Lower leg skin (tissue), 3 donors: ENCODE measurements around the gene DGLUCY.
"Not testable (repeated sequence)": the region's sequence is repeated elsewhere in the genome, so short reads cannot be mapped to it uniquely, and the experiment has no call there.

Experiments used
- POLR2A ChIP-seq, 2 donors: fragments of 450-650 bp; IDR thresholded peaks; one replicate each; pipeline ENCODE4 v1.6.1; 2016 to 2017; ENCODE audit warnings: antibody characterized with exemption in 2 of 2, mild to moderate bottlenecking in 1 of 2, moderate library complexity in 1 of 2
- TF ChIP-seq, protein P1 (sequence below), 3 donors: fragments of 450-650 bp; IDR thresholded peaks; one replicate each; pipeline ENCODE4 v1.5.1; 2016; ENCODE audit warnings: antibody characterized with exemption in 3 of 3, mild to moderate bottlenecking in 3 of 3, moderate library complexity in 2 of 3

DNA sequence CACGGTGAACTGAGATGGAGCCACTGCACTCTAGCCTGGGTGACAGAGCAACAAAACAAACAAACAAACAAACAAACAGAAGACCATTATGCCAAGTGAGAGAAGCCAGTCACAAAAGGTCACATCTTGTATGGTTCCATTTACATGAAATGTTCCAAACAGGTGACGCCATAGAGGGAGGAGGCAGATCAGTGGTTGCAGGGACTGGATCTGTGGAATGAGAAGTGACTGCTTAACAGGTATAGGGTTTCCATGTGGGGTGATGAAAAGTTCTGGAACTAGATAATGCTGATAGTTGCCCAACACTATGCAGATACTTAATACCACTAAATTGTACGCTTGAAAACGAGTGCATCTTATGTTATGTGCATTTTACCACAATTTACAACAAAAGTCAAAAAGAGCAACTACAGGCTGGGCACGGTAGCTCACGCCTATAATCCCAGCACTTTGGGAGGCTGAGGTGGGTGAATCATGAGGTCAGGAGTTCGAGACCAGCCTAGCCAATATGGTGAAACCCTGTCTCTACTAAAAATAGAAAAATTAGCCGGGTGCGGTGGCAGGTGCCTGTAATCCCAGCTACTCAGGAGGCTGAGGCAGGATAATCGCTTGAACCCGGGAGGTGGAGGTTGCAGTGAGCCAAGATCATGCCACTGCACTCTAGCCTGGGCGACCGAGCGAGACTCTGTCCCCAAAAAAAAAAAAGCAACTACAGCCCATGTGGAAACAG is 20.0 kb upstream of the DGLUCY start:
- TF ChIP-seq, protein P1, sequence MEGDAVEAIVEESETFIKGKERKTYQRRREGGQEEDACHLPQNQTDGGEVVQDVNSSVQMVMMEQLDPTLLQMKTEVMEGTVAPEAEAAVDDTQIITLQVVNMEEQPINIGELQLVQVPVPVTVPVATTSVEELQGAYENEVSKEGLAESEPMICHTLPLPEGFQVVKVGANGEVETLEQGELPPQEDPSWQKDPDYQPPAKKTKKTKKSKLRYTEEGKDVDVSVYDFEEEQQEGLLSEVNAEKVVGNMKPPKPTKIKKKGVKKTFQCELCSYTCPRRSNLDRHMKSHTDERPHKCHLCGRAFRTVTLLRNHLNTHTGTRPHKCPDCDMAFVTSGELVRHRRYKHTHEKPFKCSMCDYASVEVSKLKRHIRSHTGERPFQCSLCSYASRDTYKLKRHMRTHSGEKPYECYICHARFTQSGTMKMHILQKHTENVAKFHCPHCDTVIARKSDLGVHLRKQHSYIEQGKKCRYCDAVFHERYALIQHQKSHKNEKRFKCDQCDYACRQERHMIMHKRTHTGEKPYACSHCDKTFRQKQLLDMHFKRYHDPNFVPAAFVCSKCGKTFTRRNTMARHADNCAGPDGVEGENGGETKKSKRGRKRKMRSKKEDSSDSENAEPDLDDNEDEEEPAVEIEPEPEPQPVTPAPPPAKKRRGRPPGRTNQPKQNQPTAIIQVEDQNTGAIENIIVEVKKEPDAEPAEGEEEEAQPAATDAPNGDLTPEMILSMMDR (IDR thresholded peaks at IDR 0.05): not testable (repeated sequence)
- not testable (repeated sequence) for TF ChIP-seq POLR2A (IDR thresholded peaks at IDR 0.05)
